HepG2 (cell line): ENCODE results near the gene RAC3. TPM values are rescaled to one million over a fixed set of nuclear protein-coding genes. Genes with fewer than 3 reads are reported as not detected.

Source experiments
- ATF2 ChIP-seq: sonication (generic); formaldehyde crosslinking; IDR thresholded peaks from 2 replicates; pipeline ENCODE4 v1.4.0; 2020; ENCODE audit warnings: missing genetic modification reagents
- ATF5 ChIP-seq: sonication (generic); formaldehyde crosslinking; IDR thresholded peaks from 2 replicates; pipeline ENCODE4 v1.4.0; 2020; ENCODE audit warnings: mild to moderate bottlenecking, low read depth, missing genetic modification reagents
- BATF2 ChIP-seq: sonication (generic); formaldehyde crosslinking; IDR thresholded peaks from 2 replicates; pipeline ENCODE4 v1.8.0; 2022; ENCODE audit warnings: mild to moderate bottlenecking, missing genetic modification reagents, moderate library complexity
- CENPT ChIP-seq: sonication (generic); formaldehyde crosslinking; IDR thresholded peaks from 2 replicates; pipeline ENCODE4 v1.8.0; 2022; ENCODE audit warnings: low read depth, mild to moderate bottlenecking, moderate library complexity, missing genetic modification reagents
- EED ChIP-seq: sonication (generic); formaldehyde crosslinking; IDR thresholded peaks from 2 replicates; pipeline ENCODE4 v1.5.0; 2020; ENCODE audit warnings: mild to moderate bottlenecking, missing genetic modification reagents
- JUND ChIP-seq: sonication (generic); formaldehyde crosslinking; IDR thresholded peaks from 2 replicates; pipeline ENCODE4 v1.8.0; 2022; ENCODE audit warnings: mild to moderate bottlenecking, missing genetic modification reagents
- MEIS2 ChIP-seq: sonication (generic); formaldehyde crosslinking; IDR thresholded peaks from 2 replicates; pipeline ENCODE4 v1.9.0; 2021; ENCODE audit warnings: mild to moderate bottlenecking, missing genetic modification reagents
- NR2F2 ChIP-seq: IDR thresholded peaks from 2 replicates; pipeline ENCODE4 v1.6.1; 2012; ENCODE audit warnings: low read depth, inconsistent platforms, borderline replicate concordance
- PHF8 ChIP-seq: sonication (generic); formaldehyde crosslinking; IDR thresholded peaks from 2 replicates; pipeline ENCODE4 v1.5.0; 2020; ENCODE audit warnings: missing genetic modification reagents
- POGZ ChIP-seq: sonication (generic); formaldehyde crosslinking; IDR thresholded peaks from 2 replicates; pipeline ENCODE4 v1.4.0; 2020; ENCODE audit warnings: mild to moderate bottlenecking, missing genetic modification reagents
- SP140L ChIP-seq: sonication (generic); formaldehyde crosslinking; IDR thresholded peaks from 2 replicates; pipeline ENCODE4 v1.4.0; 2020; ENCODE audit warnings: missing genetic modification reagents, borderline replicate concordance
- TRAFD1 ChIP-seq: sonication (generic); formaldehyde crosslinking; IDR thresholded peaks from 2 replicates; pipeline ENCODE4 v1.5.1; 2020; ENCODE audit warnings: missing genetic modification reagents, mild to moderate bottlenecking, borderline replicate concordance
- YEATS2 ChIP-seq: sonication (generic); formaldehyde crosslinking; IDR thresholded peaks from 2 replicates; pipeline ENCODE4 v1.4.0; 2020; ENCODE audit warnings: missing genetic modification reagents, borderline replicate concordance
- ZBTB2 ChIP-seq: sonication (generic); formaldehyde crosslinking; IDR thresholded peaks from 2 replicates; pipeline ENCODE4 v1.8.0; 2022; ENCODE audit warnings: low read depth, missing genetic modification reagents
- ZFP1 ChIP-seq: IDR thresholded peaks from 2 replicates; pipeline ENCODE4 v1.6.1; 2016
- ZKSCAN5 ChIP-seq: sonication (generic); formaldehyde crosslinking; IDR thresholded peaks from 2 replicates; pipeline ENCODE4 v1.5.1; 2020; ENCODE audit warnings: mild to moderate bottlenecking, missing genetic modification reagents
- ZKSCAN8 ChIP-seq: IDR thresholded peaks from 2 replicates; pipeline ENCODE4 v1.6.1; 2016; ENCODE audit warnings: borderline replicate concordance, missing genetic modification reagents, missing compliant biosample characterization
- ZNF383 ChIP-seq: sonication (generic); formaldehyde crosslinking; IDR thresholded peaks from 2 replicates; pipeline ENCODE4 v1.4.0; 2020; ENCODE audit warnings: missing genetic modification reagents, mild to moderate bottlenecking, borderline replicate concordance
- ZNF567 ChIP-seq: sonication (generic); formaldehyde crosslinking; IDR thresholded peaks from 2 replicates; pipeline ENCODE4 v1.8.1; 2023; ENCODE audit warnings: mild to moderate bottlenecking, missing genetic modification reagents, borderline replicate concordance
- ZNF580 ChIP-seq: IDR thresholded peaks from 2 replicates; pipeline ENCODE4 v1.6.1; 2016; ENCODE audit warnings: low read depth, borderline replicate concordance
- ZNF749 ChIP-seq: sonication (generic); formaldehyde crosslinking; IDR thresholded peaks from 2 replicates; pipeline ENCODE4 v1.8.0; 2022; ENCODE audit warnings: mild to moderate bottlenecking, missing genetic modification reagents, moderate library complexity, borderline replicate concordance
- ZNF761 ChIP-seq: sonication (generic); formaldehyde crosslinking; conservative IDR thresholded peaks from 2 replicates; pipeline ENCODE4 v1.4.0; 2020; ENCODE audit warnings: mild to moderate bottlenecking, missing genetic modification reagents
- ZSCAN25 ChIP-seq: sonication (generic); formaldehyde crosslinking; IDR thresholded peaks from 2 replicates; pipeline ENCODE4 v1.8.0; 2022; ENCODE audit warnings: mild to moderate bottlenecking, missing genetic modification reagents
- polyA plus RNA-seq, 8 experiments: library from polyadenylated mRNA; depleted of rRNA in 3 of 8; stranded (reverse) in 7 of 8; unstranded in 1 of 8; fragments of >200 nt; fragmentation: Illumina TruSeq in 4 of 8; extraction: Trizol in 4 of 8; gene quantifications; 2 replicates each; pipeline versions ENCODE4 v1.2.1 to v1.2.3, GENCODE V29; 2011 to 2016; ENCODE audit warnings: low read depth in 4 of 8, missing spikeins in 1 of 8, mixed read lengths in 1 of 8; ENCODE audit not compliant: insufficient read depth in 1 of 8
- total RNA-seq, 5 experiments: library from RNA; depleted of rRNA; stranded (reverse); fragments of >200 nt; fragmentation: Illumina TruSeq; extraction: Trizol; gene quantifications; 2 replicates each; pipeline ENCODE4 v1.2.3, GENCODE V29; 2016; ENCODE audit warnings: low read depth in 1 of 5

Gene RAC3
- total and polyA plus RNA-seq, 2 of the 13 experiments (the other 11 are each of a cell fraction or from before 2014, with no cell fraction given), result 10.5 to 21.3 TPM

GRCh38 chr17:82056729-82057621, 25.5 kb downstream of the RAC3 start (continued):
- TF ChIP-seq CENPT (CRISPR knock-in tag) (no peak; the same call in 1 of the 2 replicates), ZNF749 (CRISPR knock-in tag) (no peak), NR2F2 (peak; percentile 26; the same call in 1 of the 2 replicates), EED (CRISPR knock-in tag) (peak; percentile 72; the same call in 1 of the 2 replicates), ZNF580 (CRISPR knock-in tag) (peak; percentile 64; the same call in 1 of the 2 replicates), ATF5 (CRISPR knock-in tag) (0 out of 2 replicates have a peak, but pooled peaks have one; percentile 67), YEATS2 (CRISPR knock-in tag) (peak; percentile 44; the same call in 1 of the 2 replicates), ZBTB2 (CRISPR knock-in tag) (no peak), ATF2 (CRISPR knock-in tag) (peak; percentile 68), ZNF567 (CRISPR knock-in tag) (peak; percentile 47; the same call in 1 of the 2 replicates), ZSCAN25 (CRISPR knock-in tag) (peak; percentile 75; the same call in 1 of the 2 replicates), ZKSCAN8 (CRISPR knock-in tag) (peak; percentile 41; the same call in 1 of the 2 replicates), ZKSCAN5 (peak; percentile 27; the same call in 1 of the 2 replicates), MEIS2 (CRISPR knock-in tag) (peak; percentile 24; the same call in 1 of the 2 replicates), JUND (no peak), ZFP1 (no peak), ZNF383 (CRISPR knock-in tag) (no peak), POGZ (CRISPR knock-in tag) (peak; percentile 40; the same call in 1 of the 2 replicates), ZNF761 (CRISPR knock-in tag) (no peak), PHF8 (peak; percentile 58), TRAFD1 (CRISPR knock-in tag) (no peak), SP140L (no peak), BATF2 (CRISPR knock-in tag) (no peak)
